Measurements from ENCODE around the gene GRK1. TPM values are rescaled to one million over a fixed set of nuclear protein-coding genes. Genes with fewer than 3 reads are reported as not detected.

The GRK1 gene
- total RNA-seq, 2 experiments from 2014 or later, result not detected

DNA sequence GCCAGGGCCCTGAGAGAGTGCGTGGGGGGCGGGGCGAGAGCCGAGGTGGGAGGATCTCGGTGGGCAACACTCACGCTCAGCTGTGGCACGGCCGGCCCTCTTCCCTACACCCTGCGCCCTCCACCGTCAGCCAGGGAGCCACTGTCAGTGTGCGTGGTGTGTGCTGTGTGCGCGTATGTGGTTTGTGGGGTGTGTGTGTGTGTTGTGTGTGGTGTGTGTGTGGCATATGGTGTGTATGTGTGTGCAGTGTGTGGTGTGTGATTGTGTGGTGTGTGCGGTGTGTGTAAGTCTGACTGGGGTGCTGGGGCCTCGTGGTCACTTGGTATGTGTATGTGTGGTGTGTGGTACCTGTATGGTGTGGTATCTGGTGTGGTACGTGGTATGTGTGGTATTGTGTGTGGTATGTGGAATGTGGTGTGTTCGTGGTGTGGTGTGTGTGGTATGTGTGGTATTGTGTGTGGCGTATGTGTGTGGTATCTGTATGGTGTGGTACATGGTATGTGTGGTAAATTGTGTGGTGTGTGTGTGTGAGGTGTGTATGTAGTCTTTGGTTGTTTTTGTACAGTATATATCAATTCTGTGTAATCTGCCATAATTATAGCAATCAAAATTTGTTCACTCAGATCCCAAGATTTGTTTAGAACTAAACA, 5.1 kb downstream of the GRK1 start:
- Histone ChIP-seq H3K36me3 (ENCODE audit: insufficient read depth, low read length) (no peaks in the 10 kb centered on the region), H3K4me3 (ENCODE audit: low read depth, low read length, poor library complexity, severe bottlenecking) (no peak overlapping the region), H2AFZ (ENCODE audit: low read length) (no peak overlapping the region), H3K27ac (ENCODE audit: low read depth, low read length, poor library complexity, severe bottlenecking) (no peak overlapping the region), H3K9me3 (ENCODE audit: low read length) (no peaks in the 10 kb centered on the region), H3K4me1 (ENCODE audit: insufficient read depth, low read length, poor library complexity, severe bottlenecking) (no peaks in the 10 kb centered on the region), H4K20me1 (ENCODE audit: insufficient read depth, low read length) (no peaks in the 10 kb centered on the region), H3K4me2 (ENCODE audit: low read length) (no peak overlapping the region), H3K79me2 (ENCODE audit: insufficient read depth, low read depth, low read length) (no peaks in the 10 kb centered on the region), H3K9me2 (ENCODE audit: insufficient read depth, low read length) (no peaks in the 10 kb centered on the region)
- no TSS peak for BruUV-seq (replicated peaks)
- ChIA-PET CTCF (ENCODE audit: unreplicated experiment) (no interaction called here), POLR2A (no interaction called here)
- intact Hi-C loops (cut with micrococcal nuclease; ENCODE audit: unreplicated experiment), result no loop called here
- no peak for DNase-seq (ENCODE audit: low spot score)
- TF ChIP-seq, protein P1, sequence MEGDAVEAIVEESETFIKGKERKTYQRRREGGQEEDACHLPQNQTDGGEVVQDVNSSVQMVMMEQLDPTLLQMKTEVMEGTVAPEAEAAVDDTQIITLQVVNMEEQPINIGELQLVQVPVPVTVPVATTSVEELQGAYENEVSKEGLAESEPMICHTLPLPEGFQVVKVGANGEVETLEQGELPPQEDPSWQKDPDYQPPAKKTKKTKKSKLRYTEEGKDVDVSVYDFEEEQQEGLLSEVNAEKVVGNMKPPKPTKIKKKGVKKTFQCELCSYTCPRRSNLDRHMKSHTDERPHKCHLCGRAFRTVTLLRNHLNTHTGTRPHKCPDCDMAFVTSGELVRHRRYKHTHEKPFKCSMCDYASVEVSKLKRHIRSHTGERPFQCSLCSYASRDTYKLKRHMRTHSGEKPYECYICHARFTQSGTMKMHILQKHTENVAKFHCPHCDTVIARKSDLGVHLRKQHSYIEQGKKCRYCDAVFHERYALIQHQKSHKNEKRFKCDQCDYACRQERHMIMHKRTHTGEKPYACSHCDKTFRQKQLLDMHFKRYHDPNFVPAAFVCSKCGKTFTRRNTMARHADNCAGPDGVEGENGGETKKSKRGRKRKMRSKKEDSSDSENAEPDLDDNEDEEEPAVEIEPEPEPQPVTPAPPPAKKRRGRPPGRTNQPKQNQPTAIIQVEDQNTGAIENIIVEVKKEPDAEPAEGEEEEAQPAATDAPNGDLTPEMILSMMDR (conservative IDR thresholded peaks at IDR 0.05; ENCODE audit: low read length), result no peak
- no peak for TF ChIP-seq EZH2phosphoT487 (IDR thresholded peaks at IDR 0.05; ENCODE audit: borderline replicate concordance, low read depth, low read length)

DNA sequence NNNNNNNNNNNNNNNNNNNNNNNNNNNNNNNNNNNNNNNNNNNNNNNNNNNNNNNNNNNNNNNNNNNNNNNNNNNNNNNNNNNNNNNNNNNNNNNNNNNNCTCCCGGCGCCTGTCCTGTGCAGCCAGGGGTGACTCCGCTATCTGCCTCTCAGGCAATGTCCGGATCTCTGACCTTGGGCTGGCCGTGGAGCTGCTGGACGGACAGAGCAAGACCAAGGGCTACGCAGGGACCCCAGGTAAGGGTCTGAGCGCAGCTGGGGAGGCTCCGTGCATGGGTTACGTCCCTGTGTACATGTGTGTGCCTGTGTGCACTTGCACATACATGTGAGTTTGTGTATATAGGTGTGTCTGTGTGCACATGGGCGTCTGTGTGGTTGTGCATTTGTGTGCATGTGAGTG, 55.9 kb downstream of the GRK1 start:
- POLR2A ChIA-PET, result no interaction called here
- H3K9me2 ChIP-seq (ENCODE audit: insufficient read depth, low read length), result no peaks in the 10 kb centered on the region
- BruUV-seq (replicated peaks), result no TSS peak
- H3K4me1 ChIP-seq (ENCODE audit: insufficient read depth, low read length, poor library complexity, severe bottlenecking), result no peaks in the 10 kb centered on the region
- no peak for TF ChIP-seq EZH2phosphoT487 (IDR thresholded peaks at IDR 0.05; ENCODE audit: borderline replicate concordance, low read depth, low read length)
- TF ChIP-seq, protein P1 (conservative IDR thresholded peaks at IDR 0.05; ENCODE audit: low read length), result no peak
- no peaks in the 10 kb centered on the region for H4K20me1 ChIP-seq (ENCODE audit: insufficient read depth, low read length)
- no peaks in the 10 kb centered on the region for H3K36me3 ChIP-seq (ENCODE audit: insufficient read depth, low read length)
- no peak overlapping the region for H3K4me3 ChIP-seq (ENCODE audit: low read depth, low read length, poor library complexity, severe bottlenecking)
- no peak overlapping the region for H3K4me2 ChIP-seq (ENCODE audit: low read length)
- H3K79me2 ChIP-seq (ENCODE audit: insufficient read depth, low read depth, low read length), result no peaks in the 10 kb centered on the region
- H2AFZ ChIP-seq (ENCODE audit: low read length), result no peak overlapping the region
- H3K9me3 ChIP-seq (ENCODE audit: low read length), result no peaks in the 10 kb centered on the region
- CTCF ChIA-PET (ENCODE audit: unreplicated experiment), result no interaction called here
- no peak overlapping the region for H3K27ac ChIP-seq (ENCODE audit: low read depth, low read length, poor library complexity, severe bottlenecking)
- DNase-seq (ENCODE audit: low spot score), result no peak
- intact Hi-C loops (cut with micrococcal nuclease; ENCODE audit: unreplicated experiment), result no loop called here

DNA sequence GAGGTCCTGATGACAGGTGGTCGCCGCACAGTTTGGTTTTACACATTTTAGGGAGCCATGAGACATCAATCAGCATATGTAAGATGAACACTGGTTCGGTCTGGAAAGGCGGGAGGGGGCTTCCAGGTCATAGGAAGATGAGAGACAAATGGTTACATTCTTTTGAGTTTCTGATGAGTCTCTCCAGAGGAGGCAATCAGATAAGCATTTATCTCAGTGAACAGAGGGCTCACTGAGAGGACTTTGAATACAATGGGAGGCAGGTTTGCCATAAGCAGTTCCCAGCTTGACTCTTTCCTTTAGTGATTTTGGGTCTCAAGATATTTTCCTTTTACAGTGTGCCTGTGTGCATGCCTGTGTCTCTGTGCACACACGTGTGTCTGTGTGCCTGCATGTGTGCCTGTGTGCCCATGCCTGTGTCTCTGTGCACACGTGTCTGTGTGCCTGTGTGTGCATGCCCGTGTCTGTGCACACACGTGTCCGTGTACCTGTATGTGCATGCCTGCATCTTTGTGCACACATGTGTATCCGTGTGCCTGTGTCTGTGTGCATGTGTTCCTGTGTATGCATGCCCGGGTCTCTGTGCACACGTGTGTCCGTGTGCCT, 56.5 kb downstream of the GRK1 start:
- Histone ChIP-seq H3K4me2 (ENCODE audit: low read length) (no peak overlapping the region), H3K79me2 (ENCODE audit: insufficient read depth, low read depth, low read length) (no peaks in the 10 kb centered on the region), H3K4me3 (ENCODE audit: low read depth, low read length, poor library complexity, severe bottlenecking) (no peak overlapping the region), H3K4me1 (ENCODE audit: insufficient read depth, low read length, poor library complexity, severe bottlenecking) (no peaks in the 10 kb centered on the region), H2AFZ (ENCODE audit: low read length) (no peak overlapping the region), H4K20me1 (ENCODE audit: insufficient read depth, low read length) (no peaks in the 10 kb centered on the region), H3K36me3 (ENCODE audit: insufficient read depth, low read length) (no peaks in the 10 kb centered on the region), H3K9me3 (ENCODE audit: low read length) (no peaks in the 10 kb centered on the region), H3K9me2 (ENCODE audit: insufficient read depth, low read length) (no peaks in the 10 kb centered on the region), H3K27ac (ENCODE audit: low read depth, low read length, poor library complexity, severe bottlenecking) (no peak overlapping the region)
- TF ChIP-seq, protein P1 (conservative IDR thresholded peaks at IDR 0.05; ENCODE audit: low read length), result no peak
- no peak for TF ChIP-seq EZH2phosphoT487 (IDR thresholded peaks at IDR 0.05; ENCODE audit: borderline replicate concordance, low read depth, low read length)
- no TSS peak for BruUV-seq (replicated peaks)
- ChIA-PET POLR2A (no interaction called here), CTCF (ENCODE audit: unreplicated experiment) (no interaction called here)
- intact Hi-C loops (cut with micrococcal nuclease; ENCODE audit: unreplicated experiment), result no loop called here
- DNase-seq (ENCODE audit: low spot score), result no peak
